ENCODE measurements around the gene C5orf46.
"Not testable (repeated sequence)": the region's sequence is repeated elsewhere in the genome, so short reads cannot be mapped to it uniquely, and the experiment has no call there.

Gene C5orf46

GRCh38 chr5:147906326-147907095 lies at the start of gene C5orf46:
C5orf46 (minus strand) TSS chr5:147906538; CDS start chr5:147906501, 37 bp downstream.
- DNase-seq: no peak

- DNase-seq: no peak
Observed at GRCh38 chr5:147954971-147955370, 48.6 kb upstream of the C5orf46 start.

- no peak for DNase-seq
Observed at GRCh38 chr5:147949711-147950573, 43.6 kb upstream of the C5orf46 start.

- DNase-seq: not testable (repeated sequence)
Observed at GRCh38 chr5:147946658-147947274, 40.4 kb upstream of the C5orf46 start.

- DNase-seq: no peak
Observed at GRCh38 chr5:147939431-147940114, 33.2 kb upstream of the C5orf46 start.

GRCh38 chr5:147935032-147935431 lies 28.7 kb upstream of the C5orf46 start:
- DNase-seq: no peak

- no peak for DNase-seq
Observed at GRCh38 chr5:147930769-147931168, 24.4 kb upstream of the C5orf46 start.

GRCh38 chr5:147927901-147928300 lies 21.6 kb upstream of the C5orf46 start:
- DNase-seq: no peak

GRCh38 chr5:147925020-147925419 lies 18.7 kb upstream of the C5orf46 start:
- no peak for DNase-seq

- no peak for DNase-seq
Observed at GRCh38 chr5:147921136-147921535, 14.8 kb upstream of the C5orf46 start.

- DNase-seq: no peak
Observed at GRCh38 chr5:147920420-147921030, 14.2 kb upstream of the C5orf46 start.

- no peak for DNase-seq
Observed at GRCh38 chr5:147918899-147919298, 12.6 kb upstream of the C5orf46 start.

- no peak for DNase-seq
Observed at GRCh38 chr5:147918101-147918685, 11.9 kb upstream of the C5orf46 start.

- no peak for DNase-seq
Observed at GRCh38 chr5:147913786-147914185, 7.4 kb upstream of the C5orf46 start.

GRCh38 chr5:147912011-147912410 lies 5.7 kb upstream of the C5orf46 start:
- DNase-seq: no peak

- DNase-seq: no peak
Observed at GRCh38 chr5:147911427-147911826, 5.1 kb upstream of the C5orf46 start.

- DNase-seq: no peak
Observed at GRCh38 chr5:147904110-147904509, 2.2 kb downstream of the C5orf46 start.

GRCh38 chr5:147902609-147903115 lies 3.7 kb downstream of the C5orf46 start:
- DNase-seq: no peak

GRCh38 chr5:147901599-147902039 lies 4.7 kb downstream of the C5orf46 start:
- DNase-seq: no peak

GRCh38 chr5:147898875-147899401 lies 7.4 kb downstream of the C5orf46 start:
- DNase-seq: no peak

GRCh38 chr5:147895864-147896263 lies 10.5 kb downstream of the C5orf46 start:
- no peak for DNase-seq

GRCh38 chr5:147893820-147894219 lies 12.5 kb downstream of the C5orf46 start:
- DNase-seq: no peak
